Measurements from ENCODE around the gene DRD2.

Gene DRD2

DNA sequence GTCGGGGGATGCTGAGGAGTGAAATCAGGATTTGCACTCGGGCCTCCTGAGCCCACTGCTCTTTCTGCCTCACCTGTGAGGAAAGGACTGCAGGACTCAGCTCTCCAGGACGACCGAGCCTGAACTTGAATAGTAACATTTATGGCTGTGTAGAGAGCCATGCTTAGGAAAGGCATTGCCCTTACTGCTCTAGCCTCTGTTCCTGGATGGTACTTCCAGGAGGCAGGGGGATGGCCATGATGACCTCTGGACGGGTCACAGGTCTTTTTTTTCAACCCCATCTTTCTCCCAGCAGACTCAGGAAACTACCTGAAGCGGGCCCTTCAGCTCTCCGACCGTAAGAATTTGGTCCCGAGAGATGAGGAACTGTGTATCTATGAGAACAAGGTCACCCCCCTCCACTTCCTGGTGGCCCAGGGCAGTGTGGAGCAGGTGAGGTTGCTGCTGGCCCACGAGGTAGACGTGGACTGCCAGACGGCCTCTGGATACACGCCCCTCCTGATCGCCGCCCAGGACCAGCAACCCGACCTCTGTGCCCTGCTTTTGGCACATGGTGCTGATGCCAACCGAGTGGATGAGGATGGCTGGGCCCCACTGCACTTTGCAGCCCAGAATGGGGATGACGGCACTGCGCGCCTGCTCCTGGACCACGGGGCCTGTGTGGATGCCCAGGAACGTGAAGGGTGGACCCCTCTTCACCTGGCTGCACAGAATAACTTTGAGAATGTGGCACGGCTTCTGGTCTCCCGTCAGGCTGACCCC is 76.3 kb downstream of the DRD2 start:
- Histone ChIP-seq H3K4me1 (peaks cover 6 to 27% (median 20%) of the 10 kb centered on the region in 10 experiments; a peak in 19 of 20 replicates), H3K36me3 (no peaks in the 10 kb centered on the region), H3K27ac (no peak overlapping the region), H3K9ac (no peak overlapping the region), H3K4me2 (no peak overlapping the region), H3K4me3 (no peak overlapping the region), H4K20me1 (no peaks in the 10 kb centered on the region), H3K9me3 (replicated peaks in 1 of 11) (no peaks in the 10 kb centered on the region), H3K27me3 (no peaks in the 10 kb centered on the region)
- no peak for TF ChIP-seq Cebpa-rat (IDR thresholded peaks at IDR 0.05)

DNA sequence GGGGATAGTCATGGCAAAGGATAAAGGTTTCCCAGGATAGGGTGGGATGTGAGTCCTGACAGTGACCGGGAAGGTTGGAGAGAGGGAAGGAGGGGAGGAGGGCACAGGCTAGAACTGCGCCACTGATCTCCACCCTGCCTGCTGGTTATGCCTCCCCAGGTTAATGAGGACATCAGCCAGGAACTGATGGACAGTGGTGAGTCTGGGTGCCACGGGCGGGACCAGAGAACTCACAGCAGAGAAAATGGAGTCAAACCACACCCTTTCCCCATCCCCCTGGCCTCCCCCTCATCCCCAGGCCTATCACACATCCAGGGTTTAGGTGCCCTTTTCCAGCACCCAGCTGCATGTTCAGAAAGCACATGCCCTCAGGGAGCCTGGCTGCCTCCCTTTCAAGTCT is 77.4 kb downstream of the DRD2 start:
- H3K27ac ChIP-seq: no peak overlapping the region
- H3K36me3 ChIP-seq: no peaks in the 10 kb centered on the region
- no peak for TF ChIP-seq Cebpa-rat (IDR thresholded peaks at IDR 0.05)
- H3K4me1 ChIP-seq: peaks cover 6 to 27% (median 20%) of the 10 kb centered on the region in 10 experiments; a peak in 19 of 20 replicates
- H3K4me3 ChIP-seq: no peak overlapping the region
- H3K4me2 ChIP-seq: no peak overlapping the region
- no peaks in the 10 kb centered on the region for H3K9me3 ChIP-seq (replicated peaks in 1 of 11)
- H3K27me3 ChIP-seq: no peaks in the 10 kb centered on the region
- no peak overlapping the region for H3K9ac ChIP-seq
- no peaks in the 10 kb centered on the region for H4K20me1 ChIP-seq

DNA sequence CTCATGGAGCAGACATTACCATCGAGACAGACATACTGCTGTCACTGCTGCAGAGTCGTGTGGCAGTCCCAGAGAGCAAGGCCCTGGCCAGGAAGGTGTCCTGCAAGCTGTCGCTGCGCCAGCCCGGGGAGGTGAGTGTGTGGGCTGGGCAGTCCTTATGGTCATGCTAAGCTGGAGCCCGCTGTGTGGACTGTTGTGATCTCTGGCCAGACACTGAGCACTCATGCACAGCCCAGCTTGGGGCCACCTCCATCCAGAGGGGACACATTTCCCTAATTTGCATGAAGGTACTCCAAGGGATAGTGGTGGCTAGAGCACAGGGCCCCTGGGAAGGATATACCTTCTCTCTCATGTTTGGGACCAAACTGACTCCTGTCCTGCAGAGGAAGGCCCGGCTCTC is 78.0 kb downstream of the DRD2 start:
- peaks cover 6 to 26% (median 20%) of the 10 kb centered on the region in 10 experiments; a peak in 19 of 20 replicates for H3K4me1 ChIP-seq
- H3K4me2 ChIP-seq: no peak overlapping the region
- no peak overlapping the region for H3K27ac ChIP-seq
- H3K4me3 ChIP-seq: no peak overlapping the region
- H4K20me1 ChIP-seq: no peaks in the 10 kb centered on the region
- no peaks in the 10 kb centered on the region for H3K9me3 ChIP-seq (replicated peaks in 1 of 11)
- H3K27me3 ChIP-seq: no peaks in the 10 kb centered on the region
- H3K9ac ChIP-seq: no peak overlapping the region
- no peaks in the 10 kb centered on the region for H3K36me3 ChIP-seq
- TF ChIP-seq Cebpa-rat (IDR thresholded peaks at IDR 0.05): no peak

DNA sequence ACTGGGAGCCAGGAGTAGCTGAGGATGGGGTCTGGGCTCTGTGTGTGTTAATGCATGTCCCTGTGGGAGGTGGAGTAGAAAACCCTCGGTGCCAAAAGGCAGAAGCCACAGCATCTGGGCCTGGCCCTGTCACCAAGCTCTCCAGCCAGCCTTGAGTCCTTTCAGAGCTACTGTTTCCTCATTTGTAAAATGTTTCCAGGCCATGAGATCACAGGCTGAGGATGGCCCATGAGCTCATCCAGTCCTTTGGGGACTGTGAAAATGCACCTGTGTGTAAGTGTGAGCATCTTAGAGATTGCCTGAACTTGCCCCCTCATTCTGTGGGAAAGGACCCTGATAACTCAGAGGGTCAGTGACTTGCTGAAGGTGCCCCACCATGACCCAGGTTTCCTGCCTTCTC is 78.5 kb downstream of the DRD2 start:
- H3K27ac ChIP-seq: no peak overlapping the region
- peaks cover 3 to 26% (median 17%) of the 10 kb centered on the region in 10 experiments; a peak in 19 of 20 replicates for H3K4me1 ChIP-seq
- H3K27me3 ChIP-seq: no peaks in the 10 kb centered on the region
- no peaks in the 10 kb centered on the region for H4K20me1 ChIP-seq
- H3K4me2 ChIP-seq: peak overlapping the region in 4 of 11 experiments; percentile 15 to 77 (median 65); a peak in 4 of 22 replicates
- H3K36me3 ChIP-seq: no peaks in the 10 kb centered on the region
- no peaks in the 10 kb centered on the region for H3K9me3 ChIP-seq (replicated peaks in 1 of 11)
- no peak overlapping the region for H3K4me3 ChIP-seq
- no peak for TF ChIP-seq Cebpa-rat (IDR thresholded peaks at IDR 0.05)
- H3K9ac ChIP-seq: no peak overlapping the region

- Histone ChIP-seq H3K4me3 (no peak overlapping the region), H4K20me1 (no peaks in the 10 kb centered on the region), H3K9ac (no peak overlapping the region), H3K36me3 (no peaks in the 10 kb centered on the region), H3K4me2 (peak overlapping the region; percentile 35 to 79 (median 61); a peak in 21 of 22 replicates), H3K4me1 (peaks cover 0 to 26% (median 15%) of the 10 kb centered on the region in 10 experiments; a peak in 18 of 20 replicates), H3K27ac (no peak overlapping the region), H3K27me3 (no peaks in the 10 kb centered on the region), H3K9me3 (replicated peaks in 1 of 11) (no peaks in the 10 kb centered on the region)
- TF ChIP-seq Cebpa-rat (IDR thresholded peaks at IDR 0.05): no peak
Measured at GRCh38 chr11:113395782-113396336, 79.3 kb downstream of the DRD2 start.

- Histone ChIP-seq H3K9me3 (replicated peaks in 1 of 11) (no peaks in the 10 kb centered on the region), H3K27me3 (no peaks in the 10 kb centered on the region), H3K4me3 (no peak overlapping the region), H3K36me3 (no peaks in the 10 kb centered on the region), H3K4me2 (peak overlapping the region in 9 of 11 experiments; percentile 35 to 79 (median 65); a peak in 18 of 22 replicates), H3K4me1 (peaks cover 0 to 26% (median 15%) of the 10 kb centered on the region in 10 experiments; a peak in 18 of 20 replicates), H3K9ac (no peak overlapping the region), H3K27ac (no peak overlapping the region), H4K20me1 (no peaks in the 10 kb centered on the region)
- TF ChIP-seq Cebpa-rat (IDR thresholded peaks at IDR 0.05): no peak
Measured at GRCh38 chr11:113394919-113395318, 80.3 kb downstream of the DRD2 start.

GRCh38 chr11:113393501-113393985 is 81.7 kb downstream of the DRD2 start:
- no peak for TF ChIP-seq Cebpa-rat (IDR thresholded peaks at IDR 0.05)
- Histone ChIP-seq H4K20me1 (no peaks in the 10 kb centered on the region), H3K4me2 (no peak overlapping the region), H3K4me1 (peaks cover 0 to 26% (median 15%) of the 10 kb centered on the region in 10 experiments; a peak in 18 of 20 replicates), H3K4me3 (no peak overlapping the region), H3K9ac (no peak overlapping the region), H3K27me3 (no peaks in the 10 kb centered on the region), H3K36me3 (no peaks in the 10 kb centered on the region), H3K27ac (no peak overlapping the region), H3K9me3 (replicated peaks in 1 of 11) (peaks cover 0 to under 1% (median 0%) of the 10 kb centered on the region in 11 experiments; a peak in 1 of 22 replicates)

DNA sequence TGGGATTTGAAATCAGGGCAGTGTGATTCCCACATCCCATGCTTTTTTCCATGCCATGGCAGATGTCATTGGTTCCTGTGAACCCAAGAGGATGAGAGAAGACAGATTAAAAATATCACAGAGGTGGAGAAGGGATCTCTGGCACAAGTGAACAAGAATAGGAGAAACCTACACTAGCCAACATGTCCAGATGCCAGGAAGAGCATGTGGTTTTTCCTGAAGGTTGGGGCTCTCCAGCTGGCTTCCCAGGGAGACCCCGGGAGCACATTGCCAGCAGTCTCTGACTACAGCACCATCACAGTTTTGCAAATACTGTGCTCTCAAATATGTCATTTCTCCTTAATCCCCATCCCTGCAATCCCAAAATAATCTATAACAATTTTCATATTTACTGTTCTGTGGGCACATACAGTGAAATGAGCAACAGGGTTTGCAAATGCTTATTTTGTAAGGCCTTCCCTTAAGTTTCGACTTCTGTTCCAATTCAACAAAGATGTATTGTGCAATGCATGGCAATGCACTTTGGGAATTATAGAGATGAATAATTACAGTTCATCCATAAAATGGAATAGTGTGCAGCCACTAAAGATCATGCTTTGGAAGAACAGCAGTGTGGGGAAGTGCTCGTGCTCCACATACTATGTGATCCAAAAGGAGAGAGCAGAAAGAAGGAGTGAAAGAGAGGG is 82.8 kb downstream of the DRD2 start:
- peaks cover 0 to 10% (median 5%) of the 10 kb centered on the region in 11 experiments; a peak in 4 of 22 replicates for H3K9me3 ChIP-seq (replicated peaks in 1 of 11)
- peaks cover 0 to 26% (median 15%) of the 10 kb centered on the region in 10 experiments; a peak in 18 of 20 replicates for H3K4me1 ChIP-seq
- H4K20me1 ChIP-seq: no peaks in the 10 kb centered on the region
- TF ChIP-seq Cebpa-rat (IDR thresholded peaks at IDR 0.05): no peak
- H3K9ac ChIP-seq: no peak overlapping the region
- no peak overlapping the region for H3K27ac ChIP-seq
- H3K4me2 ChIP-seq: no peak overlapping the region
- no peaks in the 10 kb centered on the region for H3K36me3 ChIP-seq
- H3K27me3 ChIP-seq: no peaks in the 10 kb centered on the region
- H3K4me3 ChIP-seq: no peak overlapping the region

- H3K4me2 ChIP-seq: no peak overlapping the region
- peaks cover 0 to 12% (median 5%) of the 10 kb centered on the region in 11 experiments; a peak in 4 of 22 replicates for H3K9me3 ChIP-seq (replicated peaks in 1 of 11)
- H3K27me3 ChIP-seq: no peaks in the 10 kb centered on the region
- no peaks in the 10 kb centered on the region for H3K36me3 ChIP-seq
- H4K20me1 ChIP-seq: no peaks in the 10 kb centered on the region
- TF ChIP-seq Cebpa-rat (IDR thresholded peaks at IDR 0.05): no peak
- no peak overlapping the region for H3K27ac ChIP-seq
- no peaks in the 10 kb centered on the region for H3K4me1 ChIP-seq
- H3K4me3 ChIP-seq: no peak overlapping the region
- no peak overlapping the region for H3K9ac ChIP-seq
Measured at GRCh38 chr11:113389272-113389671, 85.9 kb downstream of the DRD2 start.

Measured in BLaER1 treated with 17β-estradiol and CSF1 and Interleukin-3, amounts not matched to agents 10 nM and 100 nM (cell line).